HepG2 (cell line): ENCODE measurements around the gene SNRNP25. TPM values are rescaled to one million over a fixed set of nuclear protein-coding genes. Genes with fewer than 3 reads are reported as not detected.

ENCODE experiments used
- CEBPB ChIP-seq: IDR thresholded peaks from 2 replicates; pipeline ENCODE4 v1.6.1; 2011; ENCODE audit warnings: low read depth, low read length, improper control_type of control experiment, borderline replicate concordance
- ELF1 ChIP-seq: sonication (generic); formaldehyde crosslinking; IDR thresholded peaks from 2 replicates; pipeline ENCODE4 v1.4.0; 2020; ENCODE audit warnings: missing genetic modification reagents
- GABPB1 ChIP-seq: IDR thresholded peaks from 2 replicates; pipeline ENCODE4 v1.6.1; 2016; ENCODE audit warnings: mild to moderate bottlenecking, missing genetic modification reagents, moderate library complexity, missing compliant biosample characterization
- HNRNPH1 ChIP-seq: fragments of 200-400 bp; formaldehyde crosslinking; optimal IDR thresholded peaks from 2 replicates; pipeline ENCODE3; 2017; ENCODE audit warnings: mild to moderate bottlenecking, low read depth, low read length
- MEF2D ChIP-seq: sonication (generic); formaldehyde crosslinking; IDR thresholded peaks from 2 replicates; pipeline ENCODE4 v1.5.1; 2020; ENCODE audit warnings: mild to moderate bottlenecking, missing genetic modification reagents
- PCBP1 ChIP-seq: fragments of 200-400 bp; formaldehyde crosslinking; IDR thresholded peaks from 2 replicates; pipeline ENCODE4 v1.6.1; 2017; ENCODE audit warnings: mild to moderate bottlenecking, low read depth, low read length, borderline replicate concordance
- PHF21A ChIP-seq: sonication (generic); formaldehyde crosslinking; IDR thresholded peaks from 2 replicates; pipeline ENCODE4 v1.5.0; 2020; ENCODE audit warnings: mild to moderate bottlenecking, missing genetic modification reagents
- POLR2AphosphoS5 ChIP-seq: IDR thresholded peaks from 2 replicates; pipeline ENCODE4 v1.6.1; 2012; ENCODE audit warnings: low read depth, low read length
- SAP130 ChIP-seq: IDR thresholded peaks from 2 replicates; pipeline ENCODE4 v1.6.1; 2016; ENCODE audit warnings: low read depth
- SOX6 ChIP-seq, 2 experiments: fragments of 450-650 bp in 1 of 2; sonication (generic) in 1 of 2; formaldehyde crosslinking in 1 of 2; IDR thresholded peaks; 2 replicates each; pipeline versions ENCODE4 v1.4.0 to v1.6.1; 2017 to 2020; ENCODE audit warnings: antibody characterized with exemption in 1 of 2, mild to moderate bottlenecking in 1 of 2, missing genetic modification reagents in 1 of 2
- TARDBP ChIP-seq: sonication (generic); formaldehyde crosslinking; IDR thresholded peaks from 2 replicates; pipeline ENCODE4 v1.8.0; 2022; ENCODE audit warnings: mild to moderate bottlenecking, missing genetic modification reagents
- TFAP4 ChIP-seq: sonication (generic); IDR thresholded peaks from 2 replicates; pipeline ENCODE4 v1.6.1; 2016; ENCODE audit warnings: low read depth, borderline replicate concordance
- ZBTB42 ChIP-seq: sonication (generic); formaldehyde crosslinking; IDR thresholded peaks from 2 replicates; pipeline ENCODE4 v1.5.0; 2020; ENCODE audit warnings: mild to moderate bottlenecking, missing genetic modification reagents
- ZFP1 ChIP-seq: IDR thresholded peaks from 2 replicates; pipeline ENCODE4 v1.6.1; 2016
- ZMYM2 ChIP-seq: sonication (generic); formaldehyde crosslinking; IDR thresholded peaks from 2 replicates; pipeline ENCODE4 v1.8.0; 2022; ENCODE audit warnings: mild to moderate bottlenecking, missing genetic modification reagents
- ZNF317 ChIP-seq: sonication (generic); formaldehyde crosslinking; IDR thresholded peaks from 2 replicates; pipeline ENCODE4 v1.5.0; 2020; ENCODE audit warnings: mild to moderate bottlenecking, missing genetic modification reagents
- ZNF878 ChIP-seq: sonication (generic); formaldehyde crosslinking; IDR thresholded peaks from 2 replicates; pipeline ENCODE4 v1.8.1; 2023; ENCODE audit warnings: mild to moderate bottlenecking, missing genetic modification reagents, moderate library complexity
- polyA plus RNA-seq, 8 experiments: library from polyadenylated mRNA; depleted of rRNA in 3 of 8; stranded (reverse) in 7 of 8; unstranded in 1 of 8; fragments of >200 nt; fragmentation: Illumina TruSeq in 4 of 8; extraction: Trizol in 4 of 8; gene quantifications; 2 replicates each; pipeline versions ENCODE4 v1.2.1 to v1.2.3, GENCODE V29; 2011 to 2016; ENCODE audit warnings: low read depth in 4 of 8, missing spikeins in 1 of 8, mixed read lengths in 1 of 8; ENCODE audit not compliant: insufficient read depth in 1 of 8
- total RNA-seq, 5 experiments: library from RNA; depleted of rRNA; stranded (reverse); fragments of >200 nt; fragmentation: Illumina TruSeq; extraction: Trizol; gene quantifications; 2 replicates each; pipeline ENCODE4 v1.2.3, GENCODE V29; 2016; ENCODE audit warnings: low read depth in 1 of 5
- TF ChIP-seq, protein P1 (sequence below): sonication (generic); formaldehyde crosslinking; IDR thresholded peaks from 2 replicates; pipeline ENCODE4 v1.8.0; 2022; ENCODE audit warnings: mild to moderate bottlenecking, missing genetic modification reagents, borderline replicate concordance
- TF ChIP-seq, protein P2 (sequence below): IDR thresholded peaks from 2 replicates; pipeline ENCODE4 v1.6.1; 2016
- TF ChIP-seq, protein P3 (sequence below): IDR thresholded peaks from 2 replicates; pipeline ENCODE4 v1.6.1; 2016; ENCODE audit warnings: missing genetic modification reagents, missing compliant biosample characterization

SNRNP25 gene
- total and polyA plus RNA-seq, 2 of the 13 experiments (the other 11 are each of a cell fraction or from before 2014, with no cell fraction given), result 34.1 to 97.4 TPM

- TF ChIP-seq CEBPB, result peak; percentile 100
- TF ChIP-seq ZBTB42 (CRISPR knock-in tag), result peak; percentile 99
- peak; percentile 65 for TF ChIP-seq SAP130 (CRISPR knock-in tag)
- TF ChIP-seq ZNF878 (CRISPR knock-in tag), result no peak
- peak; percentile 80 for TF ChIP-seq PHF21A (CRISPR knock-in tag)
- peak; percentile 83 for TF ChIP-seq TFAP4
- TF ChIP-seq, protein P1, sequence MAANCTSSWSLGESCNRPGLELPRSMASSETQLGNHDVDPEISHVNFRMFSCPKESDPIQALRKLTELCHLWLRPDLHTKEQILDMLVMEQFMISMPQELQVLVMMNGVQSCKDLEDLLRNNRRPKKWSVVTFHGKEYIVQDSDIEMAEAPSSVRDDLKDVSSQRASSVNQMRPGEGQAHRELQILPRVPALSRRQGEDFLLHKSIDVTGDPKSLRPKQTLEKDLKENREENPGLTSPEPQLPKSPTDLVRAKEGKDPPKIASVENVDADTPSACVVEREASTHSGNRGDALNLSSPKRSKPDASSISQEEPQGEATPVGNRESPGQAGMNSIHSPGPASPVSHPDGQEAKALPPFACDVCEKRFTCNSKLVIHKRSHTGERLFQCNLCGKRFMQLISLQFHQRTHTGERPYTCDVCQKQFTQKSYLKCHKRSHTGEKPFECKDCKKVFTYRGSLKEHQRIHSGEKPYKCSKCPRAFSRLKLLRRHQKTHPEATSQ, result peak; percentile 85
- peak; percentile 67; the same call in 1 of the 2 replicates for TF ChIP-seq GABPB1 (CRISPR knock-in tag)
- 0 out of 2 replicates have a peak, but pooled peaks have one; percentile 56 for TF ChIP-seq MEF2D (CRISPR knock-in tag)
- peak; percentile 95 for TF ChIP-seq ELF1 (CRISPR knock-in tag)
- no peak for TF ChIP-seq HNRNPH1
- no peak for TF ChIP-seq SOX6 (IDR thresholded peaks at IDR 0.05)
- peak; percentile 48; the same call in 1 of the 2 replicates for TF ChIP-seq SOX6 (CRISPR knock-in tag; IDR thresholded peaks at IDR 0.05)
- TF ChIP-seq, protein P2, sequence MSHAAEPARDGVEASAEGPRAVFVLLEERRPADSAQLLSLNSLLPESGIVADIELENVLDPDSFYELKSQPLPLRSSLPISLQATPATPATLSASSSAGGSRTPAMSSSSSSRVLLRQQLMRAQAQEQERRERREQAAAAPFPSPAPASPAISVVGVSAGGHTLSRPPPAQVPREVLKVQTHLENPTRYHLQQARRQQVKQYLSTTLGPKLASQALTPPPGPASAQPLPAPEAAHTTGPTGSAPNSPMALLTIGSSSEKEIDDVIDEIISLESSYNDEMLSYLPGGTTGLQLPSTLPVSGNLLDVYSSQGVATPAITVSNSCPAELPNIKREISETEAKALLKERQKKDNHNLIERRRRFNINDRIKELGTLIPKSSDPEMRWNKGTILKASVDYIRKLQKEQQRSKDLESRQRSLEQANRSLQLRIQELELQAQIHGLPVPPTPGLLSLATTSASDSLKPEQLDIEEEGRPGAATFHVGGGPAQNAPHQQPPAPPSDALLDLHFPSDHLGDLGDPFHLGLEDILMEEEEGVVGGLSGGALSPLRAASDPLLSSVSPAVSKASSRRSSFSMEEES (CRISPR knock-in tag), result 0 out of 2 replicates have a peak, but pooled peaks have one; percentile 46
- peak; percentile 75 for TF ChIP-seq TARDBP (CRISPR knock-in tag)
- TF ChIP-seq ZNF317 (CRISPR knock-in tag), result 0 out of 2 replicates have a peak, but pooled peaks have one; percentile 25
- TF ChIP-seq ZMYM2, result 0 out of 2 replicates have a peak, but pooled peaks have one; percentile 28
- no peak for TF ChIP-seq POLR2AphosphoS5
- peak; percentile 15; the same call in 1 of the 2 replicates for TF ChIP-seq ZFP1 (CRISPR knock-in tag)
- 0 out of 2 replicates have a peak, but pooled peaks have one; percentile 29 for TF ChIP-seq PCBP1
- TF ChIP-seq, protein P3, sequence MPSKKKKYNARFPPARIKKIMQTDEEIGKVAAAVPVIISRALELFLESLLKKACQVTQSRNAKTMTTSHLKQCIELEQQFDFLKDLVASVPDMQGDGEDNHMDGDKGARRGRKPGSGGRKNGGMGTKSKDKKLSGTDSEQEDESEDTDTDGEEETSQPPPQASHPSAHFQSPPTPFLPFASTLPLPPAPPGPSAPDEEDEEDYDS (CRISPR knock-in tag), result peak; percentile 80
Measured at GRCh38 chr16:75580-76501, 22.2 kb downstream of the SNRNP25 start (continued).
